Stimulated activated CD8-positive, alpha-beta memory T cell treated with anti-CD3 and anti-CD28 coated beads, Interleukin-7, amount 100 ng/mL, for 48 hours (primary cell): Measurements from ENCODE around the gene PGRMC2.

Experiments
- DNase-seq, 2 donors: peaks; one replicate each; pipeline ENCODE4 v3.0.0-alpha.2; 2020; ENCODE audit warnings: low read depth in 1 of 2; ENCODE audit errors: extremely low read depth in 1 of 2

The PGRMC2 gene

GRCh38 chr4:128287141-128287870 lies at the start of gene PGRMC2:
Gene PGRMC2, minus strand, starts transcription at chr4:128287813. Its CDS starts 23 bp downstream, at chr4:128287790.
- DNase-seq = peak in 1 of 2 donors; percentile 6

- no peak for DNase-seq
Observed at GRCh38 chr4:128335541-128335940, 47.9 kb upstream of the PGRMC2 start.

GRCh38 chr4:128334256-128334655 lies 46.6 kb upstream of the PGRMC2 start:
- no peak for DNase-seq

GRCh38 chr4:128333309-128334018 lies 45.9 kb upstream of the PGRMC2 start:
- no peak for DNase-seq

GRCh38 chr4:128332081-128332480 lies 44.5 kb upstream of the PGRMC2 start:
- no peak for DNase-seq

GRCh38 chr4:128329638-128330037 lies 42.0 kb upstream of the PGRMC2 start:
- DNase-seq = no peak

- DNase-seq = no peak
Observed at GRCh38 chr4:128328106-128328505, 40.5 kb upstream of the PGRMC2 start.

- DNase-seq = no peak
Observed at GRCh38 chr4:128323401-128323800, 35.8 kb upstream of the PGRMC2 start.

- no peak for DNase-seq
Observed at GRCh38 chr4:128322986-128323385, 35.4 kb upstream of the PGRMC2 start.

GRCh38 chr4:128322311-128322710 lies 34.7 kb upstream of the PGRMC2 start:
- DNase-seq = no peak

GRCh38 chr4:128320656-128321055 lies 33.0 kb upstream of the PGRMC2 start:
- no peak for DNase-seq

- DNase-seq = no peak
Observed at GRCh38 chr4:128315756-128316520, 28.3 kb upstream of the PGRMC2 start.

GRCh38 chr4:128311659-128312403 lies 24.2 kb upstream of the PGRMC2 start:
- no peak for DNase-seq

GRCh38 chr4:128310266-128310697 lies 22.7 kb upstream of the PGRMC2 start:
- no peak for DNase-seq

GRCh38 chr4:128309585-128309984 lies 22.0 kb upstream of the PGRMC2 start:
- DNase-seq = no peak

GRCh38 chr4:128308986-128309385 lies 21.4 kb upstream of the PGRMC2 start:
- no peak for DNase-seq

GRCh38 chr4:128307123-128307571 lies 19.5 kb upstream of the PGRMC2 start:
- no peak for DNase-seq

- DNase-seq = no peak
Observed at GRCh38 chr4:128305942-128306341, 18.3 kb upstream of the PGRMC2 start.

- DNase-seq = no peak
Observed at GRCh38 chr4:128303986-128304385, 16.4 kb upstream of the PGRMC2 start.

- no peak for DNase-seq
Observed at GRCh38 chr4:128303405-128303785, 15.8 kb upstream of the PGRMC2 start.

GRCh38 chr4:128301979-128302378 lies 14.4 kb upstream of the PGRMC2 start:
- no peak for DNase-seq
